AG09309 (cell line): ENCODE measurements around the gene FNDC3A.
"Not testable (repeated sequence)": the region's sequence is repeated elsewhere in the genome, so short reads cannot be mapped to it uniquely, and the experiment has no call there.

ENCODE experiments used
- DNase-seq: peaks from one replicate; pipeline ENCODE4 v3.0.0-alpha.2; 2010; ENCODE audit warnings: low read depth
- H3K4me3 ChIP-seq: 2 replicates; pipeline ENCODE4 v1.5.1; 2011; ENCODE audit warnings: mild to moderate bottlenecking, low read depth, low read length, moderate library complexity; ENCODE audit not compliant: control insufficient read depth
- TF ChIP-seq, protein P1 (sequence below): IDR thresholded peaks from 2 replicates; pipeline ENCODE4 v1.5.1; 2011; ENCODE audit warnings: mild to moderate bottlenecking, low read depth, low read length, inconsistent platforms; ENCODE audit not compliant: insufficient read depth, control insufficient read depth; ENCODE audit errors: missing control alignments

Gene FNDC3A

DNA sequence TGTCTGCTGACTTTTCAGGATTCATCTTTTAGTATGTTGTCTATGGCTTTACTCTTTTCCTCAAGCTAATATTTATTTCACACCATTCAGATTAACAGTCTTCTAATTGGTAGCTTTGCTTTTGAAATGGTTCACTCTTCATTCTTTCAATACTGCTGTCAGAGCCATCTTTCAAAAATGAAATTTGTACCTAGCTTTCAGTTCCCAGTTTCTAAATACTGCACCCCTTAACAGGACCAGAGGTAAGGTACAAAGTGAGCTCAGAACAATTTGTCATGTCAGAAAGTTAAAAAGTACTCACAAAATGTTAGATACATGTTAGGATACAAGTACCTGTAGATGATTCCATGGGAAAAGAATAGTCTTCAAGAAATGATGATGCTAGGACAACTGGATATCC lies 83.0 kb downstream of the FNDC3A start:
- TF ChIP-seq, protein P1, sequence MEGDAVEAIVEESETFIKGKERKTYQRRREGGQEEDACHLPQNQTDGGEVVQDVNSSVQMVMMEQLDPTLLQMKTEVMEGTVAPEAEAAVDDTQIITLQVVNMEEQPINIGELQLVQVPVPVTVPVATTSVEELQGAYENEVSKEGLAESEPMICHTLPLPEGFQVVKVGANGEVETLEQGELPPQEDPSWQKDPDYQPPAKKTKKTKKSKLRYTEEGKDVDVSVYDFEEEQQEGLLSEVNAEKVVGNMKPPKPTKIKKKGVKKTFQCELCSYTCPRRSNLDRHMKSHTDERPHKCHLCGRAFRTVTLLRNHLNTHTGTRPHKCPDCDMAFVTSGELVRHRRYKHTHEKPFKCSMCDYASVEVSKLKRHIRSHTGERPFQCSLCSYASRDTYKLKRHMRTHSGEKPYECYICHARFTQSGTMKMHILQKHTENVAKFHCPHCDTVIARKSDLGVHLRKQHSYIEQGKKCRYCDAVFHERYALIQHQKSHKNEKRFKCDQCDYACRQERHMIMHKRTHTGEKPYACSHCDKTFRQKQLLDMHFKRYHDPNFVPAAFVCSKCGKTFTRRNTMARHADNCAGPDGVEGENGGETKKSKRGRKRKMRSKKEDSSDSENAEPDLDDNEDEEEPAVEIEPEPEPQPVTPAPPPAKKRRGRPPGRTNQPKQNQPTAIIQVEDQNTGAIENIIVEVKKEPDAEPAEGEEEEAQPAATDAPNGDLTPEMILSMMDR, result no peak
- no peak overlapping the region for H3K4me3 ChIP-seq
- no peak for DNase-seq

DNA sequence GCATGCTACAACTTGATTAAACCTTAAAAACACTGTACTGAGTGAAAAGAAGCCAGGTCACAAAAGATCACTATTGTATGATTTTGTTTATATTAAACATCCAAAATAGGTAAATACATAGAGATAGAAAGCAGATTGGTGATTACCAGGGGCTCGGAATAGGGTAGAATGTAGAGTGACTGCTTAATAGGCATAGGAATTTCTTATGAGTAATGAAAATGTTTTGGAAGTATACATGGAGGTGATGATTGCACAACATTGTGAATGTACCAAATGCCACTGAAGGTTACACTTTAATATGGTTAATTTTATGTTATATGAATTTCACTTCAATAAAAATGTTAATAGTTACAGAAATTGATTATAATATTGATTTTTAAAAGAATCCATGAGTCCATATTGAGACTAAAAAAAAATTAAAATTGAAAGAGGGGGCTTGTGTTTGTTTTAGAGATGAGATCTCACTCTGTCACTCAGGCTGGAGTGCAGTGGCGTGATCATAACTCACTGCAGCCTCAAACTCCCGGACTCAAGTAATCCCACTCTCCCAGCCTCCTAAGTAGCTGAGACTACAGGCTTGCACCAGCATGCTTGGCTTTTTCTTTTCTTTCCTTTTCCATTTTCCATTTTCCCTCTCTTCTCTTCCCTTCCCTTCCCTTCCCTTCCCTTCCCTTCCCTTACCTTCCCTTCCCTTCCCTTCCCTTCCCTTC lies 85.1 kb downstream of the FNDC3A start:
- H3K4me3 ChIP-seq, result no peak overlapping the region
- DNase-seq, result no peak
- TF ChIP-seq, protein P1, result no peak

DNA sequence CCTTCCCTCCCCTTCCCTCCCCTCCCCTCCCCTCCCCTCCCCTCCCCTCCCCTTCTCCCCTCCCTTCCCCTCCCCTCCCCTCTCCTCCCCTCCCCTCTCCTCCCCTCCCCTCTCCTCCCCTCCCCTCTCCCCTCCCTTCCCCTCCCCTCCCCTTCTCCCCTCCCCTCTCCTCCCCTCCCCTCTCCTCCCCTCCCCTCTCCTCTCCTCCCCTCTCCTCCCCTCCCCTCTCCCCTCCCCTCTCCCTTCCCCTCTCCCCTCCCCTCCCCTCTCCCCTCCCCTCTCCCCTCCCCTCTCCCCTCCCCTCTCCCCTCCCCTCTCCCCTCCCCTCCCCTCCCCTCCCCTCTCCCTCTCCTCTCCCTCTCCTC lies 85.7 kb downstream of the FNDC3A start:
- H3K4me3 ChIP-seq, DNase-seq: not testable (repeated sequence)

DNA sequence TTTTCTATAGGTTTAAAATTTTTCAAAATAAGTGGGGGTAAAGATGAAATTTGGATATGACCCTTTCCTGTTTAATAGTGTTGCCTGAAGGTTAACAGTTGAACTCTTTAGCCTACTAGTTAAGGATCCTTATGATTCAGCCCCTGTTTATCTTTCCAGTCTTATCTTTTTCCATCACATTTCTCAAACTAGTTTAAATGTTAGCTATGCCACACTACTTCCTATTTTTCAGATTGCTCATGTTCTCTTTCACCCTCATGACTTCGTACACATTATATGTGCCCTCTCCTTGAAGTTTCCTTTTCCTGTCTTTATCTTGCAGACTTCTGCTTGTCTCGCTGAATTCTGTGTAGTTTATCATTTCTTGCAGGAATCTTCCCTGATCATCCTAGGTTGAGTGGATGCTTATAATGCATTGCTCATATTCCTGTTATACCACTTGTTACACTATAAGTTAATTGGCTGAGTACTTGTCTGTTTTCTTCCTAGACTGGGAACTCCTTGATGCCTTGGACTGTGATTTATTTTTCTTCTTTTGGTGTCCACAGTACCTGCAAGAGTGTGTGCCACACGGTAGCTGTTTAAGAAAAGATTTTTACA lies 86.7 kb downstream of the FNDC3A start:
- TF ChIP-seq, protein P1, result no peak
- DNase-seq, result no peak
- no peak overlapping the region for H3K4me3 ChIP-seq

DNA sequence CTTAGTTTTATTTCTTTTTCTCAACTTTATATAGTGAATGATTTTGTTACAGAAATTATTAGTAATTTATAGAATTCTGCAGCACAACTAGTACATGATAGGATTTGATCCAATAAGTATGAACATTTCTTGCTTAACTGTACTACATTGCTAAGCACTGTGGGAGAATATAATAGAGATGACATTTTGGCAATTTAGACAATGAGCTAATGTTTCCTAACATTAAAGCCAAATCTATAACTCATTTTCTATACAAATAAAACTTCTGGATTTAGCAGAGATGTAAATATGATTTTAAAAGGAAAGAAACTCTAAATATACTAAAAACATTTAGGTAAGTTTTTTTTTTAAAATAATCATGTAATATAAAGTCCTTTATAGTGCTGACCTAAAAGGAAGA lies 87.3 kb downstream of the FNDC3A start:
- DNase-seq, result no peak
- H3K4me3 ChIP-seq, result no peak overlapping the region
- TF ChIP-seq, protein P1, result no peak

DNA sequence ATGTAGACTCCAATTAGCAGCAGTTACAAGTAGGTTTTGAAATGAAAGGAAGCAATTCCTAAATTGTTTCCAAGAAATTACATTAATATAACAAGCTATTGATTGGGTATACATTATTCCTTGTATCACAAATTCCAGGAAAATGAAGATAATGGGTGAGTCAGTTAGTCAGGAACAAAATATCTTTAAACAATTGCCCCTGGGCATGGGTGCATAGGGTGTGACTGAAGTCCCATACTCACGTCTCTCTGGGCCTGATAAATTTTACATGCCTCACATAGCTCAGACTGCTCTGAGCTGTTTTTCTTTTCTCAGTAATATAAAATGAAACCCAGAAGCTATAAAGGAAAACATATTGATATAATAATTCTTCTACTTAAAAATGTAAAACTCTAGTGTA lies 87.8 kb downstream of the FNDC3A start:
- no peak overlapping the region for H3K4me3 ChIP-seq
- TF ChIP-seq, protein P1, result no peak
- no peak for DNase-seq

DNA sequence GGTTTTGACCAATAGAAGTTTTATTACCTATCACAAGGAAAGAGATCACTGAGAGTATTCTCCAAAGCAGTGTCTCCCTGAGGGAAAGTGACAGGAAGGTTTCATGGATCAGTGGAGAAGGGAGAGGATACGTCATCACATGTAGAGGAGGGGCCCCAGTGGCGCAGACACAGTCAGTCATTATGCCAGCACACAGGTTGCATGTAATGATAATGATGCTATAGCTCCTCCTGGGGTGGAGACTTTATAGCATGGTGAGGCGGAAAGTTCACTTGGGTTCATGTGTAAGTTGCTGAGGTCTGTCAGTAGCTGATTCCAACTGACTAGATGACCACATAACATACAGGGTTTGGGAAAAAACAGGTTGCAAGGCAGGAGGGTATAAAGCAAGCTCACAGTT lies 88.8 kb downstream of the FNDC3A start:
- DNase-seq, result no peak

More for the DNA sequence above, 88.8 kb downstream of the FNDC3A start:
- H3K4me3 ChIP-seq, result no peak overlapping the region
- TF ChIP-seq, protein P1, result no peak
